Activated CD8-positive, alpha-beta memory T cell treated with anti-CD3 and anti-CD28 coated beads for 36 hours (primary cell): ENCODE results near the gene TMEM232. TPM values are rescaled to one million over a fixed set of nuclear protein-coding genes. Genes with fewer than 3 reads are reported as not detected.
"Not testable (repeated sequence)": the region's sequence is repeated elsewhere in the genome, so short reads cannot be mapped to it uniquely, and the experiment has no call there.

ENCODE experiments used
- CTCF ChIA-PET: fragments of 350-600 bp; sonication (Branson Sonifier 250); formaldehyde crosslinking; loops from one replicate; lab custom pipeline; 2021; ENCODE audit warnings: antibody characterized with exemption; lab: Charles Lee
- POLR2A ChIA-PET: fragments of 350-600 bp; sonication (Branson Sonifier 250); formaldehyde crosslinking; loops from one replicate; lab custom pipeline; 2021; ENCODE audit warnings: antibody characterized with exemption; lab: Charles Lee
- total RNA-seq, 2 experiments: library from RNA; stranded (reverse); gene quantifications; one replicate each; pipeline ENCODE4 v1.2.3, GENCODE V29; 2021

Gene TMEM232
- total RNA-seq, result 1 to 10 TPM in 1 of 2 experiments, under 1 TPM in 1; 0.73 to 1.1 TPM

GRCh38 chr5:110726249-110727024, at the start of gene TMEM232:
Gene TMEM232 (minus strand): TSS chr5:110726671. CDS start chr5:110667352, 59,319 bp downstream.
- POLR2A ChIA-PET, result no interaction called here
- CTCF ChIA-PET, result interaction anchor here (1.0 to 1.3 kb wide), 2 partner anchors 10 to 47 kb away, joined by 3 read pairs; no protein-coding TSS in a partner anchor

- CTCF ChIA-PET, result no interaction called here
- POLR2A ChIA-PET, result no interaction called here
Observed at GRCh38 chr5:110770286-110770685, 43.8 kb upstream of the TMEM232 start.

GRCh38 chr5:110769000-110769681, 42.7 kb upstream of the TMEM232 start:
- POLR2A ChIA-PET, result no interaction called here
- CTCF ChIA-PET, result no interaction called here

DNA sequence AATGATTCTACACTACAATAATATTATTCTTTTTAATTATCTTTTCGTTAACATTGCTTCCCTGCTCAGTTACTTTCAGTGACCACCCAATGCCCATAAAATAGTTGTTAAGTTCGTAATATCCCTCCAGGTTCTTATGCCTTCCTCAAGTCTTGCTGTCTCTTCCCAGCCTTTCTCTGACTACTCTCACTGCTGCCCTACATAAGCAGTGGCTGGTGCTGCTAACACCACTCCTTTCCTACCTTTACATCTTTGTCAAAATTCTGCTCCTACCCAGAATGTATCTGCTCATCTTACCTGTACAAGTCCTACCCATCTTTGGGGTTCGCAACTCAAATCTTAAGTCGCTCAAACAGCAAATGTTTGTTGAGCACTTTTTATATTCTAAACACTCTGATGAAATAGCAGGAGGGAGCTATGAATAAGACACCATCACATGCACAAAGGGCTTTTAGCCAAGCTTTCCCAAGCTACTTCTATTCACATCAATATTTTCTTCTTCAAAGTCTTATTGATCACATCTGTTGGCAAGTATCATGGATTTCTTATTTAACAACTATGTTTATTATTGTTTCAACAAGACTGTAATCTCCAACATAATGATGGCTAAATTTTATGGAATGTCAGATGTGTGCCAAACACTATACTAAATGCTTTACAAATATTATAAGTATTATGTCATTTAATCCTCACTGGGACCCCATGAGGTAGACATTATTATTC, 41.8 kb upstream of the TMEM232 start:
- ChIA-PET POLR2A (no interaction called here), CTCF (no interaction called here)

DNA sequence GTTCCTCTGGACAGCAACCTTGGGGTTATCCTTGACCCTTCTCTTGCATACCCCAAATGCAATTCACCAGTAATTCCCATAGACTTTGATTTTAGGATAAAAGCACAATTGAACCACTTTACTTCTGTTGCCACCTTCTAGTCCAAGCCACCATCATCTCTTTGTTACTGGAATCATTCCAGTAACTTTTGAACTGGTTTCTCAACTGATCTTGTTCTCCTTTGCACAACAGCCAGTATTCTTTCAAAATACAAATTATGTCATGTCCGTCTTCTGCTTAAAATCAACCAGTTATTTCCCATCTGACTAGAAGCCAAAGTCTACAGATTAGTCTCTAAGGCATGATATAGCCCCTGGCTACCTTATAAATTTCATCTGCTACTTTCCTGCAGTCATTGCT, 33.7 kb upstream of the TMEM232 start:
- POLR2A ChIA-PET, result interaction anchor here (0.7 kb wide), 1 partner anchor 22 kb away, joined by 3 read pairs; no protein-coding TSS in a partner anchor

GRCh38 chr5:110757118-110757729, 30.8 kb upstream of the TMEM232 start:
- CTCF ChIA-PET, result no interaction called here
- POLR2A ChIA-PET, result no interaction called here

More for the DNA sequence above, 33.7 kb upstream of the TMEM232 start:
- CTCF ChIA-PET, result no interaction called here

DNA sequence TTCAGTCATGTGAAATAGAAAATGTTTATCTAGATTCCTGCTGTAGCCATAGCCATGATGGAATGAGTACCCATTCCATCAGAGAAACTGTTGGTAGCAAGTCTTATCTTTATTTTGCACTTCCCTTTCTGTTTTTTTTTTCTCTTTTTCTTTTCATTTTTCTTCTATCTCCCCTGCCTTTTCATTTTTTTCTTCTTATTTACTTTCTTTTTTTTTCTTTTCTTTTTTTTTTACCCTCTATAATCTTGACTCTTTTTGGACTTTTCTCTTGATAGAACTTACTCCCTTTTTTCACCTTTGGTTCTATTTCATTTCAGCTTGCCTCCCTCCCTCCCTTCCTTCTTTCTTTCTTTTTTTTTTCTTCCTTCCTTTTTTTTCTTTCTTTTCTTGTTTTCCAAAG, 27.7 kb upstream of the TMEM232 start:
- POLR2A ChIA-PET, result no interaction called here

DNA sequence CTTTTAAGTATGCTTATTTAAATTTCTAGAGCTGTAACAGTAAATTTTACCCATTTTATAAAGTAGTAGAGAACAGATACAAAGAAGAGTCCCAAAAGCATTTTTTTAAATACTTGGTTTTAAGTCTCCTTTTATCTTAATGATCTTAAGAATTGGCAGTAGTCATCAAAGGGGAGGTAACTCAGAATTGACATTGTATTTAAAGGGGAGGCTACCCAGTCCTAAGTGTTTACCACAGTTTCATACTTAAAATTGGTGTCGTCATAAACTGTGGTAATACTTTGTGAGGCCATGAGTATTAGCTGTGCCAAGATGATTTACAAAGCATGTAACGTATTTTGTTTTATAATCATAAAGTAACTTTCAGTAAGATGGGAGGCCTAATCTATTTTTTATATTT, 27.1 kb upstream of the TMEM232 start:
- CTCF ChIA-PET, result interaction anchor here (1.2 kb wide), 1 partner anchor 12 kb away, joined by 3 read pairs; no protein-coding TSS in a partner anchor
- POLR2A ChIA-PET, result interaction anchor here (0.6 to 1.0 kb wide), 3 partner anchors 15 to 1408 kb away, joined by 4 to 7 read pairs (median 4); partner anchors contain the start of gene SLC25A46

More for the DNA sequence above, 27.7 kb upstream of the TMEM232 start:
- CTCF ChIA-PET, result no interaction called here

DNA sequence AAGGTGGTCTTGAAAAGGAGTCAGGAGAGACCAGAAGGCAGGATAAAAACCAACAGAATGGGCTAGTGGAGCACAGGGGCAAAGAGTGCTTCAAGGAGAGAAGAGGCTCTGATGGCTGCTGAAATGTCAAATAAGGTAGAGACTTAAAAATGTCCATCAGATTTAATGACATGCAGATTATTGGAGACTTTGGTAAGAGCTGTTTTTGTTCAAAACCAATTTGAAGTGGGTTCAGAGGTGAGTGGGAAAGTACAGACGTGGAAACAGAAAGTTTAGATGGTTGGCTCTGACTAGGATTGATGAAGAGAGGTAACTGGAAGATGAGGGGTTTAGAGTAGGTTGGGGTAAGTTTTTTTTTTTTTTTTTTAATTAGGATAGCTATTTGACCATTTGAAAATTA, 26.5 kb upstream of the TMEM232 start:
- ChIA-PET POLR2A (interaction anchor here (0.6 to 1.0 kb wide), 3 partner anchors 15 to 1408 kb away, joined by 4 to 7 read pairs (median 4); partner anchors contain the start of gene SLC25A46), CTCF (interaction anchor here (1.2 kb wide), 1 partner anchor 11 kb away, joined by 3 read pairs; no protein-coding TSS in a partner anchor)

- ChIA-PET CTCF (interaction anchor here (1.2 kb wide), 1 partner anchor 10 kb away, joined by 3 read pairs; no protein-coding TSS in a partner anchor), POLR2A (no interaction called here)
Observed at GRCh38 chr5:110751902-110752762, 25.7 kb upstream of the TMEM232 start.

- CTCF ChIA-PET, result interaction anchor here (0.6 kb wide), 1 partner anchor 543 kb away, joined by 3 read pairs; no protein-coding TSS in a partner anchor
- POLR2A ChIA-PET, result interaction anchor here (0.9 kb wide), 1 partner anchor 14 kb away, joined by 7 read pairs; no protein-coding TSS in a partner anchor
Observed at GRCh38 chr5:110738812-110739651, 12.6 kb upstream of the TMEM232 start, which contains the start of gene SLC25A46. Gene SLC25A46 (plus strand): TSS chr5:110739007. CDS start chr5:110739120, 113 bp downstream.

DNA sequence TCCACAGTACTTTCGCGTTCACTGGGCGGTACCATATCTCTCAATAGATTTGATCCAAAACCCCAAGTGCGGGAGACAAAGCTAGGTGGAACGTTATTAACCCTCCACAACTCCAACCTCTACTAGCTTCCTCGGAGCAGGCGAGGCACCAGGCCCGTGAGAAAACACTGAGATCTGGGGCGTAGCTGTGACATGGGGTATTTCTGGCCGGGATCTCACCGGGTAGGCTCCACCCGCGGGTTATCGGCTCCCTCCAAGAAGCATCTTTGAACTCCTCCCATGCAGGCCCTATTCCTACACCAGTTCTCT, 12.0 kb upstream of the TMEM232 start:
- ChIA-PET CTCF (no interaction called here), POLR2A (interaction anchor here (0.6 to 0.9 kb wide), 2 partner anchors 15 to 22 kb away, joined by 3 to 7 read pairs; no protein-coding TSS in a partner anchor)

DNA sequence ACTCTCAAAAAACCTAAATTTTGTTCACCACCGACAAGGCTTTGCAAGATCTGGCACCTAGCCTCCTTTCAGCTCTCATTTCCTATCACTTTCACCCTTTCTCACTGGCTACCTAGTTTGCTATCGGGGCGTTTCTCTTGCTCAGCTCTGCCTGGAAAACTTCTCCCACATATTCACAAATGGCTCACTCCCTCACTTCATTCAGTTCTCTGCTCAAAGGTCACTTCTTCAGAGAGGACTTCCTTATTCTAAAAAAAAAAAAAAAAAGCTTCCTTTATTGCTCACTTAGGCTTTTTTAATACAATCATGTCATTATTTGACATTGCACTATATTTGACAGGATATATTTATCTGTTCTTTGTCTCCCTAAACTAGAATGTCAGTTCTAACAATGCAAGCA, 10.3 kb upstream of the TMEM232 start:
- ChIA-PET CTCF (interaction anchor here (0.9 kb wide), 1 partner anchor 10 kb away, joined by 3 read pairs; the partner anchor contains the start of gene TMEM232), POLR2A (no interaction called here)

GRCh38 chr5:110735556-110735955, 9.1 kb upstream of the TMEM232 start:
- ChIA-PET POLR2A (no interaction called here), CTCF (no interaction called here)

- ChIA-PET CTCF (no interaction called here), POLR2A (no interaction called here)
Observed at GRCh38 chr5:110734101-110734500, 7.6 kb upstream of the TMEM232 start.

- POLR2A ChIA-PET, result not testable (repeated sequence)
- CTCF ChIA-PET, result interaction anchor here (0.6 kb wide), 1 partner anchor 331 kb away, joined by 3 read pairs; no protein-coding TSS in a partner anchor
Observed at GRCh38 chr5:110731499-110731898, 5.0 kb upstream of the TMEM232 start.

- CTCF ChIA-PET, result interaction anchor here (1.0 to 1.3 kb wide), 2 partner anchors 10 to 47 kb away, joined by 3 read pairs; no protein-coding TSS in a partner anchor
- POLR2A ChIA-PET, result no interaction called here
Observed at GRCh38 chr5:110727025-110727314, 499 bp upstream of the TMEM232 start.
